Measurements from ENCODE around the gene TPI1. TPM values are rescaled to one million over a fixed set of nuclear protein-coding genes. Genes with fewer than 3 reads are reported as not detected.

Gene TPI1
- total and polyA plus RNA-seq, 4 donors = 190 to 547 (median 396) TPM

DNA sequence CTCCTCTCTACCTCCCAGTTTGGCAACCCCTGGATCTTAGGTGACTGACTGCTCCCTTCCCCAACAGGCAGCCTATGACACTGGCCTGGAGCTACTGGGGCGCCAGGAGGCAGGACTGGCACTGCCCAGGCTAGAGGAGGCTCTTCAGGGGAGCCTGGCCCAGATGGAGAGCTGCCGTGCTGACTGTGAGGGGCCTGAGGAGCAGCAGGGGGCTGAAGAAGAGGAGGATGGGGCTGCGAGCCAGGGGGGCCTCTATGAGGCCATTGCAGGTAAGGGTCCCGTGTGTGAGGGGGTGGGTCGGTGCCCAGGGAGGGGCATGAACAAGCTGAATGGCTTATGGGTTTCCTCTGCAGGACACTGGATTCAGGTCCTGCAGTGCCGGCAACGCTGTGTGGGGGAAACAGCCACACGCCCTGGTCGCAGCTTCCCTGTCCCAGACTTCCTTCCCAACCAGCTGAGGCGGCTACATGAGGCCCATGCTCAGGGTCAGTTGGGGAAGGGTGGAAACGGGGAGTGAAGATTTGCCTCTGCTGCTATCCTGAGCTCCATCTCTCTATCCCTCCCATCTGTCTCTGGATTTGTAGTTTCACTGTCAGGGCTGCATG, 36.9 kb upstream of the TPI1 start:
- no peak for TF ChIP-seq CTCF (IDR thresholded peaks at IDR 0.05; ENCODE audit: low read depth, low read length, missing input control)
- no peak for TF ChIP-seq ATF3 (IDR thresholded peaks at IDR 0.05)
- no peak for TF ChIP-seq FOXA1 (IDR thresholded peaks at IDR 0.05)
- no peak for TF ChIP-seq GABPA (IDR thresholded peaks at IDR 0.05 in 1 of 2, conservative IDR thresholded peaks at IDR 0.05 in 1 of 2)
- no peak for TF ChIP-seq SP1 (IDR thresholded peaks at IDR 0.05)
- no peak for TF ChIP-seq REST (IDR thresholded peaks at IDR 0.05)
- WGBS = 82% methylated on average over 11 of the region's 11 CpGs
- no peak overlapping the region for H3K4me3 ChIP-seq (ENCODE audit: low read depth in 1 of 3, low read length in 3 of 3)
- peaks cover 0 to 2% (median 0%) of the 10 kb centered on the region in 4 donors for H3K27me3 ChIP-seq (ENCODE audit: control insufficient read depth in 4 of 4, insufficient read depth in 4 of 4, low read length in 3 of 4)
- H3K9me3 ChIP-seq (ENCODE audit: control insufficient read depth in 4 of 4, low read length in 3 of 4) = no peaks in the 10 kb centered on the region
- H3K27ac ChIP-seq (ENCODE audit: low read depth in 1 of 2, low read length in 2 of 2) = no peak overlapping the region
- DNase-seq (ENCODE audit: low spot score) = no peak
- H3K36me3 ChIP-seq (ENCODE audit: control insufficient read depth in 4 of 4, insufficient read depth in 3 of 4, low read depth in 1 of 4, low read length in 3 of 4) = no peaks in the 10 kb centered on the region
- H3K4me1 ChIP-seq (ENCODE audit: control insufficient read depth in 4 of 4, insufficient read depth in 4 of 4, low read length in 3 of 4) = peaks cover 5 to 15% (median 12%) of the 10 kb centered on the region in 4 donors
- H3K9ac ChIP-seq (ENCODE audit: low read depth in 1 of 2, low read length in 2 of 2) = no peak overlapping the region

GRCh38 chr12:6830999-6831398, 36.3 kb upstream of the TPI1 start:
- Histone ChIP-seq H3K9me3 (ENCODE audit: control insufficient read depth in 4 of 4, low read length in 3 of 4) (no peaks in the 10 kb centered on the region), H3K27me3 (ENCODE audit: control insufficient read depth in 4 of 4, insufficient read depth in 4 of 4, low read length in 3 of 4) (peaks cover 0 to 2% (median 0%) of the 10 kb centered on the region in 4 donors), H3K4me3 (ENCODE audit: low read depth in 1 of 3, low read length in 3 of 3) (no peak overlapping the region), H3K36me3 (ENCODE audit: control insufficient read depth in 4 of 4, insufficient read depth in 3 of 4, low read depth in 1 of 4, low read length in 3 of 4) (no peaks in the 10 kb centered on the region), H3K9ac (ENCODE audit: low read depth in 1 of 2, low read length in 2 of 2) (no peak overlapping the region), H3K27ac (ENCODE audit: low read depth in 1 of 2, low read length in 2 of 2) (no peak overlapping the region), H3K4me1 (ENCODE audit: control insufficient read depth in 4 of 4, insufficient read depth in 4 of 4, low read length in 3 of 4) (peaks cover 7 to 17% (median 12%) of the 10 kb centered on the region in 4 donors)
- no peak for DNase-seq (ENCODE audit: low spot score)
- TF ChIP-seq GABPA (IDR thresholded peaks at IDR 0.05 in 1 of 2, conservative IDR thresholded peaks at IDR 0.05 in 1 of 2) = no peak
- TF ChIP-seq FOXA1 (IDR thresholded peaks at IDR 0.05) = no peak
- no peak for TF ChIP-seq HNF4A (conservative IDR thresholded peaks at IDR 0.05)
- TF ChIP-seq YY1 (IDR thresholded peaks at IDR 0.05) = no peak
- TF ChIP-seq EGR1 (IDR thresholded peaks at IDR 0.05; ENCODE audit: low read depth in 2 of 2) = no peak
- TF ChIP-seq SP1 (IDR thresholded peaks at IDR 0.05) = no peak
- TF ChIP-seq REST (IDR thresholded peaks at IDR 0.05) = no peak
- no peak for TF ChIP-seq JUND (IDR thresholded peaks at IDR 0.05)
- TF ChIP-seq FOXA2 (IDR thresholded peaks at IDR 0.05) = no peak
- no peak for TF ChIP-seq HNF4G (IDR thresholded peaks at IDR 0.05)
- TF ChIP-seq ATF3 (IDR thresholded peaks at IDR 0.05) = no peak
- no peak for TF ChIP-seq NR2F2 (IDR thresholded peaks at IDR 0.05)
- no peak for TF ChIP-seq TAF1 (conservative IDR thresholded peaks at IDR 0.05)
- TF ChIP-seq, protein P1, sequence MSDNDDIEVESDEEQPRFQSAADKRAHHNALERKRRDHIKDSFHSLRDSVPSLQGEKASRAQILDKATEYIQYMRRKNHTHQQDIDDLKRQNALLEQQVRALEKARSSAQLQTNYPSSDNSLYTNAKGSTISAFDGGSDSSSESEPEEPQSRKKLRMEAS (IDR thresholded peaks at IDR 0.05) = no peak
- TF ChIP-seq CTCF (IDR thresholded peaks at IDR 0.05; ENCODE audit: low read depth, low read length, missing input control) = no peak
- TF ChIP-seq, protein P2, sequence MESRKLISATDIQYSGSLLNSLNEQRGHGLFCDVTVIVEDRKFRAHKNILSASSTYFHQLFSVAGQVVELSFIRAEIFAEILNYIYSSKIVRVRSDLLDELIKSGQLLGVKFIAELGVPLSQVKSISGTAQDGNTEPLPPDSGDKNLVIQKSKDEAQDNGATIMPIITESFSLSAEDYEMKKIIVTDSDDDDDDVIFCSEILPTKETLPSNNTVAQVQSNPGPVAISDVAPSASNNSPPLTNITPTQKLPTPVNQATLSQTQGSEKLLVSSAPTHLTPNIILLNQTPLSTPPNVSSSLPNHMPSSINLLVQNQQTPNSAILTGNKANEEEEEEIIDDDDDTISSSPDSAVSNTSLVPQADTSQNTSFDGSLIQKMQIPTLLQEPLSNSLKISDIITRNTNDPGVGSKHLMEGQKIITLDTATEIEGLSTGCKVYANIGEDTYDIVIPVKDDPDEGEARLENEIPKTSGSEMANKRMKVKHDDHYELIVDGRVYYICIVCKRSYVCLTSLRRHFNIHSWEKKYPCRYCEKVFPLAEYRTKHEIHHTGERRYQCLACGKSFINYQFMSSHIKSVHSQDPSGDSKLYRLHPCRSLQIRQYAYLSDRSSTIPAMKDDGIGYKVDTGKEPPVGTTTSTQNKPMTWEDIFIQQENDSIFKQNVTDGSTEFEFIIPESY (IDR thresholded peaks at IDR 0.05) = no peak
- TF ChIP-seq RXRA (IDR thresholded peaks at IDR 0.05) = no peak
- WGBS = 87% methylated on average over 6 of the region's 6 CpGs

Measured in liver (tissue), 9 donors.